Mucosa of stomach (tissue), 1 donor: ENCODE measurements around the gene PDE11A.

Source experiments
- H3K27me3 ChIP-seq: one replicate; pipeline ENCODE4 v1.7.0; 2013; ENCODE audit warnings: mild to moderate bottlenecking, low read length; ENCODE audit not compliant: control insufficient read depth, insufficient read depth
- H3K36me3 ChIP-seq: one replicate; pipeline ENCODE4 v1.7.0; 2013; ENCODE audit warnings: low read length; ENCODE audit not compliant: control insufficient read depth, insufficient read depth
- H3K4me1 ChIP-seq: one replicate; pipeline ENCODE4 v1.7.0; 2013; ENCODE audit warnings: mild to moderate bottlenecking, low read length; ENCODE audit not compliant: control insufficient read depth, insufficient read depth
- H3K4me3 ChIP-seq: one replicate; pipeline ENCODE4 v1.7.0; 2013; ENCODE audit warnings: low read length
- H3K9ac ChIP-seq: one replicate; pipeline ENCODE4 v1.7.0; 2013; ENCODE audit warnings: mild to moderate bottlenecking, low read length, moderate library complexity
- H3K9me3 ChIP-seq: one replicate; pipeline ENCODE4 v1.7.0; 2013; ENCODE audit warnings: mild to moderate bottlenecking, low read length, moderate library complexity; ENCODE audit not compliant: control insufficient read depth
- donor health status: Pancreatic carcinoma.

PDE11A gene

GRCh38 chr2:177646241-177646640 lies 426.3 kb downstream of the PDE11A start:
- no peaks in the 10 kb centered on the region for H3K27me3 ChIP-seq
- no peaks in the 10 kb centered on the region for H3K9me3 ChIP-seq
- H3K36me3 ChIP-seq = no peaks in the 10 kb centered on the region
- H3K4me3 ChIP-seq = no peak overlapping the region
- no peaks in the 10 kb centered on the region for H3K4me1 ChIP-seq
- H3K9ac ChIP-seq = no peak overlapping the region

DNA sequence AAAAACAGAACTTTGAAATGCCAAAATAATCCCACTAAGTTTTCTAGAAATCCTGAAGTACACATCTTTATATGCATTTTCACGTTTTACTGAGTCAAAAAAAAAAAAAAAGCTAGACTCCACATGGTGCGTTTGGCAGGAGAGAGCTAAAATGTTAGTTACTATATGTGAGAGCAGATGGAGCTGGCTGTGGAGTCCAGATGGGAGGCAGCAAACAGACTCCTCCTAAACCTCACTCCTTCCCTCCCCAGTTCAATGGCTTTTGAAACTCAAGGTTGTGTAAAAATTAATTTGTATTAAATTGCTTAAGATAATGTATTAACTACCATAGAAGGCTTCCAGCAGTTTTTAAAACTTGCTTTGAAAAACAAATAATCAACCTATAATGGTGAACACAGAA lies 431.2 kb downstream of the PDE11A start:
- no peaks in the 10 kb centered on the region for H3K36me3 ChIP-seq
- no peak overlapping the region for H3K9ac ChIP-seq
- H3K4me3 ChIP-seq = no peak overlapping the region
- no peaks in the 10 kb centered on the region for H3K9me3 ChIP-seq
- no peaks in the 10 kb centered on the region for H3K27me3 ChIP-seq
- H3K4me1 ChIP-seq = peaks cover 4% of the 10 kb centered on the region

- no peaks in the 10 kb centered on the region for H3K9me3 ChIP-seq
- H3K4me1 ChIP-seq = peaks cover 4% of the 10 kb centered on the region
- no peaks in the 10 kb centered on the region for H3K27me3 ChIP-seq
- no peak overlapping the region for H3K9ac ChIP-seq
- H3K36me3 ChIP-seq = no peaks in the 10 kb centered on the region
- no peak overlapping the region for H3K4me3 ChIP-seq
Measured at GRCh38 chr2:177640423-177640822, 432.2 kb downstream of the PDE11A start.

- Histone ChIP-seq H3K4me3 (no peak overlapping the region), H3K36me3 (no peaks in the 10 kb centered on the region), H3K4me1 (peaks cover 4% of the 10 kb centered on the region), H3K27me3 (no peaks in the 10 kb centered on the region), H3K9ac (no peak overlapping the region), H3K9me3 (no peaks in the 10 kb centered on the region)
Measured at GRCh38 chr2:177639262-177639914, 433.2 kb downstream of the PDE11A start.

DNA sequence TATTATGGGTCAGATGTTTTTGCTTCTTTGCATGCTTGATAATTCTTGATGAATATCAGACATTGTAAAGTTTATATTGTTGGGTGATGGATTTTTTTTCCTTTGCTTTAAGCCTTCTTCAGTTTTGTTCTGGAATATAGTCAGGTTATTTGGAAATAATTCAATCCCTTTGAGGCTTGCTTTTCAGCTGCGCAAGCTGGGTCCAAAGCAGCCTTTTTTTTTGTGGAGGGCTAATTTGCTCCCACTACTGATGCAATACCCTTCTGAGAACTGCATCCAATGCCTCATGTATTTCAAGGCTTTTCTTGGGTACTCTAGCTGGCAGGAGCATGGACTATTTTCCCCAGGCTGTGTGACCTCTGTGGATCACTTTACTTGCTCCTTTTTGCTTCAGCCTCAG lies 434.1 kb downstream of the PDE11A start:
- no peaks in the 10 kb centered on the region for H3K9me3 ChIP-seq
- no peak overlapping the region for H3K4me3 ChIP-seq
- H3K27me3 ChIP-seq = no peaks in the 10 kb centered on the region
- no peak overlapping the region for H3K9ac ChIP-seq
- peaks cover 4% of the 10 kb centered on the region for H3K4me1 ChIP-seq
- no peaks in the 10 kb centered on the region for H3K36me3 ChIP-seq

DNA sequence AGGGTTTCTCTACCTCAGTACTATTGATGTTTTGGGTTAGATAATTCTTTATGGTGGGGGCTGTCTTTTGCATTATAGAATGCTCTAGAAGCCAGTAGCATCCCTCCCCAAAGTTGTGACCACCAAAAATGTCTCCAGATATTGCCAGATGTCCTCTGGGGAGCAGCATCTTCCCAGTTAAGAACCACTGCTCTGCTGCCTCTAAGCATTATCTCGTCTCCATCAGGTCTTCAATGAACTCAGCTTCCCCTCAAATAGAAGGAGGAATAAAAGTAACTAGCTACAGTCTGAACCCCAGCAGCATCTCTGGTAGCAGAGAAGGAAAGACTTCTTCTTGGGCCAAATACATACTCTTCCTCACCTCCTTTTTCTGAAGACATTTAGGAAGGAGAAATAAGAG lies 435.9 kb downstream of the PDE11A start:
- no peak overlapping the region for H3K4me3 ChIP-seq
- no peaks in the 10 kb centered on the region for H3K9me3 ChIP-seq
- no peaks in the 10 kb centered on the region for H3K36me3 ChIP-seq
- H3K9ac ChIP-seq = no peak overlapping the region
- no peaks in the 10 kb centered on the region for H3K27me3 ChIP-seq
- H3K4me1 ChIP-seq = peaks cover 4% of the 10 kb centered on the region

DNA sequence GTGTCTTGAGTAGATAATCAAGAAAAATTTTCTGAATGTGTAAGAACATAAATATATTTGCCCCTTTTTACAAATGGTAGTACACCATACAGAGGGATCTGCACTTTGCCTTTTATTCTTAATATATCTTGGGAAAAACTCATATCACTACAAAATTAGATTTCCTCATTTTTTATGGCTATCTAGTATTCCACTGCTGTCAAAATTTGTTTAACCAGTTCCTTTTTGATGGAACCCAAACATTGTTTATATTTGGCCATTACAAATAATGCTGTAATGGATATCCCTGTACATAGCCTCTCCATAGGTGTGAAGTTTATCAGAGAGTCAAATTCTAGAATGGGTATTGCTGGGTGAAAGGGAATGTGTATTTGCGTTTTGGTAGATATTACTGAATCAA lies 436.9 kb downstream of the PDE11A start:
- Histone ChIP-seq H3K4me1 (peaks cover 2% of the 10 kb centered on the region), H3K4me3 (no peak overlapping the region), H3K9ac (no peak overlapping the region), H3K36me3 (no peaks in the 10 kb centered on the region), H3K27me3 (no peaks in the 10 kb centered on the region), H3K9me3 (no peaks in the 10 kb centered on the region)

DNA sequence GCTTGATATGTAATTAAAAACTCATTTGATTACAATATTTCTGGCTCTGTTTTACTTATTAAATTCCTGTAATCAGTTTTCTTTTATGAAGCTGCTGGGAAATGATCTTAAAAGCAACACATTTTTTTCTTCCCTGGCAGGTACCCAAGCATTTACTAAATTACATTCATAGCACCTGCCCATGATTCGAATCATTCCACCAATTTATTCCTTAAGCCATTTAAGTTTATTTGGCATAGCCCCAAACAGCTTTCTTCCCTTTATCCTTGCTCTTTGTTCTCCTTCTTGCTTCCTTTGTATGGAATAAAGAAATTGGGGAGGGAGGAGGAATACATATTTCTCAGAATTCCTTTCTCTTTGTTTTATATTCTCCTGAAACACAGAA lies 438.7 kb downstream of the PDE11A start:
- Histone ChIP-seq H3K4me3 (no peak overlapping the region), H3K9ac (peak overlapping the region; percentile 63), H3K9me3 (no peaks in the 10 kb centered on the region), H3K36me3 (no peaks in the 10 kb centered on the region), H3K27me3 (no peaks in the 10 kb centered on the region), H3K4me1 (no peaks in the 10 kb centered on the region)

GRCh38 chr2:177633111-177633510 lies 439.5 kb downstream of the PDE11A start:
- Histone ChIP-seq H3K9me3 (no peaks in the 10 kb centered on the region), H3K27me3 (no peaks in the 10 kb centered on the region), H3K36me3 (no peaks in the 10 kb centered on the region), H3K9ac (no peak overlapping the region), H3K4me1 (no peaks in the 10 kb centered on the region), H3K4me3 (no peak overlapping the region)

DNA sequence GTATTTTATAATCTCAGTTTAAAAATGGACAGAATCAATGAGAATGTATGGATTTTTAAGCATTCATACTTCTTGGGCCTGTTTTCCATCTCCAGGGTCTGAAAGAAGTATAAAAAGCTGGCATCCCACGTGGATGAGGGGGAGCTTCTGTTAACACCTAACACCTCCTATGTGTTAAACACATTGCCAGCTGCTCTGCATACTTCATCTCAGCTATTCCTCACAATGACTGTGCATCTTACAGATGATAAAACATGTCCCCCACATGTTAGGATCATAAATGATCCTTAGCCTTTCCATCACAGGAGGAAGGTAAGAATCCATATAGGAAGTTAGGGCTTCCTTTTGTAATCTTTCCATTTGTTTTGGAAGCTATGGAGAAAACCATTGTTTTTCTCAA lies 440.9 kb downstream of the PDE11A start:
- Histone ChIP-seq H3K27me3 (no peaks in the 10 kb centered on the region), H3K4me3 (no peak overlapping the region), H3K4me1 (no peaks in the 10 kb centered on the region), H3K9me3 (no peaks in the 10 kb centered on the region), H3K36me3 (no peaks in the 10 kb centered on the region), H3K9ac (no peak overlapping the region)

GRCh38 chr2:177629357-177630024 lies 443.1 kb downstream of the PDE11A start:
- H3K9ac ChIP-seq = no peak overlapping the region
- H3K27me3 ChIP-seq = no peaks in the 10 kb centered on the region
- no peaks in the 10 kb centered on the region for H3K9me3 ChIP-seq
- no peaks in the 10 kb centered on the region for H3K4me1 ChIP-seq
- no peak overlapping the region for H3K4me3 ChIP-seq
- H3K36me3 ChIP-seq = no peaks in the 10 kb centered on the region

DNA sequence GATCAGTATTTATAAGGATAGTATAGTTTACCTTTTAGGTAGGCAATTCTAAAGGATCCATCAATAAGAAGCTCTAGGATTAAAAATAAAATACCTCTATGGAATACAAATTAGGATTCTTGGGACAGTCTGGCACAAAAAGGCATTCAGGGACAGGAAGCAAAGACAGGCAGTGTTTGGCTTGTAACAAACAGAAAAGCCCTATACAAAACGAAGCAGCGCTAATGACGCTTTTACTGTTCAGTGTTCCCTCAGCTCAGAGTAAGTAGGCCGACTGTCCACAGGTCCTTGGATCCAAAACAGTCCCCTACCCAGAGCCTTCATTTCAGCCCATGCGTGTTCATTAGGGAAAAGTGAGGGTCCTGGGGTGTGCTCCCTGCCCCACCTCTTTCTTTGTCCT lies 443.7 kb downstream of the PDE11A start:
- no peaks in the 10 kb centered on the region for H3K36me3 ChIP-seq
- H3K4me1 ChIP-seq = no peaks in the 10 kb centered on the region
- H3K4me3 ChIP-seq = no peak overlapping the region
- H3K9ac ChIP-seq = no peak overlapping the region
- H3K9me3 ChIP-seq = no peaks in the 10 kb centered on the region
- H3K27me3 ChIP-seq = no peaks in the 10 kb centered on the region
